ENCODE results near the gene SAMD9L.

Gene SAMD9L

DNA sequence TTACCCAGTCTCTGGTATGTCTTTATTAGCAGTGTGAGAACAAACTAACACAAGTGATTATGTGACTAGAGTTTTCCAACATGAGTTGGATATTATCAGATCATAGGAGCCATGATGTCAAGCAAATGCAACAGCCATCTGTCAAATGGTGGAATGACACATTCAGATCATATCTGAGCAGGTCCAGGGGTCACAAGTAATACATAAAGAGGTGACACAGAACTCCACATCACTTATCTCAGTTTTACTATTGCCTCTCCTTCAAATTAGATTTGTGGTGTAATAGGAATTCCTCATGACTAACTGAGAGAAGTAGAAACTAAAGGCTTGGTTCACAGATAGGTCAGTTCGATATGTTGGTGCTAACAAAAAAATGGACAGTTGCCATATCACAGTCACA lies 12.2 kb upstream of the SAMD9L start:
- no peak overlapping the region for H3K27ac ChIP-seq
- TF ChIP-seq, protein P1, sequence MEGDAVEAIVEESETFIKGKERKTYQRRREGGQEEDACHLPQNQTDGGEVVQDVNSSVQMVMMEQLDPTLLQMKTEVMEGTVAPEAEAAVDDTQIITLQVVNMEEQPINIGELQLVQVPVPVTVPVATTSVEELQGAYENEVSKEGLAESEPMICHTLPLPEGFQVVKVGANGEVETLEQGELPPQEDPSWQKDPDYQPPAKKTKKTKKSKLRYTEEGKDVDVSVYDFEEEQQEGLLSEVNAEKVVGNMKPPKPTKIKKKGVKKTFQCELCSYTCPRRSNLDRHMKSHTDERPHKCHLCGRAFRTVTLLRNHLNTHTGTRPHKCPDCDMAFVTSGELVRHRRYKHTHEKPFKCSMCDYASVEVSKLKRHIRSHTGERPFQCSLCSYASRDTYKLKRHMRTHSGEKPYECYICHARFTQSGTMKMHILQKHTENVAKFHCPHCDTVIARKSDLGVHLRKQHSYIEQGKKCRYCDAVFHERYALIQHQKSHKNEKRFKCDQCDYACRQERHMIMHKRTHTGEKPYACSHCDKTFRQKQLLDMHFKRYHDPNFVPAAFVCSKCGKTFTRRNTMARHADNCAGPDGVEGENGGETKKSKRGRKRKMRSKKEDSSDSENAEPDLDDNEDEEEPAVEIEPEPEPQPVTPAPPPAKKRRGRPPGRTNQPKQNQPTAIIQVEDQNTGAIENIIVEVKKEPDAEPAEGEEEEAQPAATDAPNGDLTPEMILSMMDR (conservative IDR thresholded peaks at IDR 0.05): no peak

- TF ChIP-seq, protein P1 (conservative IDR thresholded peaks at IDR 0.05): no peak
Observed at GRCh38 chr7:93159490-93159889, 11.3 kb upstream of the SAMD9L start.

DNA sequence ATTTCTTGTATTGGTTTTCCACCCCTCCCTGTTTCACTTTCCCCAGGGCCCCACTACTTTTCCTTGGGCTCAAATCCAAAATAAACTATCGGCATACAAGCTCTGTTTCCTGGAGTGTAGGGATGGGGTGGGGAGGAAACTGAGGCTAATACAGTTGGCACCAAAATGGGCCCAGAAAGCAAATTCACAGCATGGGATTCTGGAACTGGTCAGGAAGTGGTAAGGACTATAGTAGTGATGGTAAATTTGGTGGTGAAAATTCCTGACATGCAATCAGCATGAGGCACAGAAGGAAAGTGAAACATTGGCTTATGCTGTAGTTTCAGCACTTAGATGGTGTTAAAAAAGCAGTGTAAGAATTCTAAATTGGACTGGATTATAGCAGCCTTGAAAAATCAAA lies 8.7 kb upstream of the SAMD9L start:
- TF ChIP-seq, protein P1 (conservative IDR thresholded peaks at IDR 0.05): no peak
- H3K27ac ChIP-seq: no peak overlapping the region

More at GRCh38 chr7:93159490-93159889, 11.3 kb upstream of the SAMD9L start:
- H3K27ac ChIP-seq: no peak overlapping the region

DNA sequence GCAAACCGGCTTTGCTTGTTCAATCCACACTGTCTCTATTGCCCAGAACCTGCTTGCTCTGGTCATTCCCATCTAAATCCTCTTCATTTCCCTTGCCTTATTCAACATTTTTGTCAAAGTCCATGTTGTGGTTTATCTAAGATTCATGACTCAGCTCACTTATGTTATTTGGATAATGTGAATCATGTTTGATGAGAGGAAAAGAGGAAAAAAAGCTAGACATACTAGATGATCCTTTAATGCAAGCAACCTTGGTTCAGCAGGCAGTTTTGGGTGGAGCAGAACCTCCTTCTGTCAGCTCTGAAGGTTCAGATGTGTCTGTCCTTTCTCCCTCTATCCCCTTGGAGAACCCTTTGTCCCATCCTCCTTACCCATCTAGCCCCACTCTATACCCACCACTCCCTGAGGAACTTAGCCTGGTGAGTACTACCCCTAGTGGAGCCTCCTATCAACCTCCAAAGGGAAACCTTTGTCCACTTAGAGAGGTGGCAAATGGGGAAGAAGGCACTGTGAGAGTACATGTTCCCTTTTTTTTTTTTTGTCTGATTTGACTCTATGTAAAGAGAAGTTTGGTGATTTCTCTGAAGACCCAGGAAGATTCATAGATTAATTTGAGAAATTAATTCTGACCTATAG lies 2.1 kb upstream of the SAMD9L start:
- TF ChIP-seq, protein P1 (conservative IDR thresholded peaks at IDR 0.05): no peak

DNA sequence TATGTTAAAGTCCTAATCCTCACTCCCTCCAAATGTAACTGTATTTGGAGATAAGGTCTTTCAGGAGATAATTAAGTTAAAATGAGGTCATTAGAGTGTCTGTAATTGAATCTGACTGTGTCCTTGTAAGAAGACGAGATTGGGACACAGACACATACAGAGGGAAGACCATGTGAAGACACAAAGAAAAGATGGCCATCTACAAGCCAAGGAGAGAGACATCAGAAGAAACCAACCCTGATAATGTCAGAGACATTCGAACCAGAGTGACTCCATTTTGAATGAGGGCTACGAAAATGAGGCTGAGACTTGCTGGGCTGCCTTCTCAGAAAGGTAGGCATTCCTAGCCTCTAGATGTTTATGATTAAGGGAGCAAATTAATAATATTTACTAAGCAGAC lies 542 bp upstream of the SAMD9L start:
- TF ChIP-seq, protein P1 (conservative IDR thresholded peaks at IDR 0.05): no peak
- no peak overlapping the region for H3K27ac ChIP-seq

More for the DNA sequence above, 2.1 kb upstream of the SAMD9L start:
- H3K27ac ChIP-seq: no peak overlapping the region

DNA sequence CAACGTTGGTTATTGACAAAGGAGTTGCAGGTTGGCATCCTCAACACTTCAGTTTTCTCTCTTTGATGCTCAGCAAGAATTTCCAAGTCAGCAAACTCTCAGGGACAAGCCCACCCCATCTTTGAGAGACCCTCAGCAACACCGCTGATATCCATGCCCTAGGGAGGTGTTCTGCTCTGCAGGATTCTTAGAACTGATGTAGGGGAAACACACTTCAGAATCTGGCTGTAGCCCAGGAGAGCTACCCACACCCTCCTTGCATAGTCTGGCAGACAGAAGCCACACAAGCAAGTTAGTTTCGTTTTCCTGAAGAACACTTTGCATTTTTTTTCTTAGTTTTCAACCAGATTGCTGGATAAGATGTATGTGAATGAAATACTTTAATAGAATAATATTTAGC lies 822 bp downstream of the SAMD9L start:
- TF ChIP-seq, protein P1 (conservative IDR thresholded peaks at IDR 0.05): no peak
- no peak overlapping the region for H3K27ac ChIP-seq

GRCh38 chr7:93146472-93147141 lies 1.6 kb downstream of the SAMD9L start:
- TF ChIP-seq, protein P1 (conservative IDR thresholded peaks at IDR 0.05): no peak
- H3K27ac ChIP-seq: no peak overlapping the region

Data from VCaP (cell line).